Medulla oblongata (tissue), 1 donor: ENCODE measurements around the gene PSPN.

Source experiments
- DNase-seq: peaks from one replicate; pipeline ENCODE4 v3.0.0-alpha.2; 2015; ENCODE audit errors: extremely low spot score

PSPN gene

DNA sequence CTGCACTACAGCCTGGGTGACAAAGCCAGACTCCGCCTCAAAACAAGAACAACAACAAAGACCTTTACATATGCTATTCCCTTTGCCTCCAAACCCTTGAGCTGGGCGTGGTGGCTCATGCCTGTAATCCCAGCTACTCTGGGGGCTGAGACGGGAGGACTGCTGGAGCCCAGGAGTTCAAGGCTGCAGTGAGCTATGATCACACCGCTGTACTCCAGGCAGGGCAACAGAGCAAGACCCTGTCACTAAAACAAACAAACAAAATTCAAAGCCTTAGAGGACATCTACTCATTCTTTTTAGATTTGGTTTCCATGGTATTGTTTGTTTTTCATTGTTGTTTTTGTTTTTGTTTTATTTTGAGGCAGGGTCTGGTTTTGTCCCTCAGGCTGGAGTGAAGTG, 50.1 kb downstream of the PSPN start:
- DNase-seq: no peak
